Liver (tissue), 3 donors: ENCODE results near the gene INPP4A.
"Not testable (repeated sequence)": the region's sequence is repeated elsewhere in the genome, so short reads cannot be mapped to it uniquely, and the experiment has no call there.

Experiments
- CTCF ChIP-seq: fragments of 150-350 bp; IDR thresholded peaks from 2 replicates; pipeline ENCODE4 v1.5.1; 2017; ENCODE audit warnings: improper control_type of control experiment, low read depth, low read length; ENCODE audit not compliant: missing input control
- FOXA2 ChIP-seq: IDR thresholded peaks from 2 replicates; pipeline ENCODE4 v1.6.1; 2016; ENCODE audit warnings: antibody characterized with exemption
- GABPA ChIP-seq, 2 donors: IDR thresholded peaks in 1 of 2; conservative IDR thresholded peaks in 1 of 2; 2 replicates each; pipeline ENCODE4 v1.6.1; 2016; ENCODE audit warnings: antibody characterized with exemption in 2 of 2, mild to moderate bottlenecking in 1 of 2, moderate library complexity in 1 of 2
- HNF4G ChIP-seq: IDR thresholded peaks from 2 replicates; pipeline ENCODE4 v1.6.1; 2016; ENCODE audit warnings: antibody characterized with exemption
- JUND ChIP-seq, 2 donors: IDR thresholded peaks; 2 replicates each; pipeline ENCODE4 v1.6.1; 2016; ENCODE audit warnings: antibody characterized with exemption in 2 of 2
- MAX ChIP-seq: IDR thresholded peaks from 2 replicates; pipeline ENCODE4 v1.6.1; 2016; ENCODE audit warnings: antibody characterized with exemption
- NR2F2 ChIP-seq: IDR thresholded peaks from 2 replicates; pipeline ENCODE4 v1.6.1; 2016; ENCODE audit warnings: antibody characterized with exemption
- RAD21 ChIP-seq, 2 donors: IDR thresholded peaks; 2 replicates each; pipeline ENCODE4 v1.6.1; 2016; ENCODE audit warnings: antibody characterized with exemption in 2 of 2, mild to moderate bottlenecking in 2 of 2
- SP1 ChIP-seq: IDR thresholded peaks from 2 replicates; pipeline ENCODE4 v1.6.1; 2018; ENCODE audit warnings: antibody characterized with exemption, mild to moderate bottlenecking
- TAF1 ChIP-seq: conservative IDR thresholded peaks from 2 replicates; pipeline ENCODE4 v1.6.1; 2016; ENCODE audit warnings: antibody characterized with exemption, mild to moderate bottlenecking
- ZBTB33 ChIP-seq: IDR thresholded peaks from 2 replicates; pipeline ENCODE4 v1.6.1; 2016; ENCODE audit warnings: antibody characterized with exemption
- donor health status: healthy.
- donor health status: healthy.

- TF ChIP-seq RAD21 (IDR thresholded peaks at IDR 0.05); CTCF; SP1; MAX; TAF1; FOXA2; GABPA (IDR thresholded peaks at IDR 0.05 in 1 of 2, conservative IDR thresholded peaks at IDR 0.05 in 1 of 2); JUND (IDR thresholded peaks at IDR 0.05); NR2F2; HNF4G; ZBTB33: not testable (repeated sequence)
Measured at GRCh38 chr2:98415719-98416248, 28.9 kb upstream of the INPP4A start.
